GM12801 (cell line): ENCODE measurements around the gene PSMD7.

Source experiments
- CTCF ChIP-seq: IDR thresholded peaks from one replicate; pipeline ENCODE4 v1.5.1; 2011; ENCODE audit warnings: control low read depth; ENCODE audit not compliant: insufficient read length; ENCODE audit errors: extremely low read depth

The PSMD7 gene

GRCh38 chr16:74280448-74280847 is 16.2 kb upstream of the PSMD7 start:
- TF ChIP-seq CTCF = no peak

GRCh38 chr16:74281300-74281699 is 15.3 kb upstream of the PSMD7 start:
- no peak for TF ChIP-seq CTCF

GRCh38 chr16:74283716-74284115 is 12.9 kb upstream of the PSMD7 start:
- TF ChIP-seq CTCF = no peak

- no peak for TF ChIP-seq CTCF
These were observed 8.5 kb upstream of the PSMD7 start for GRCh38 chr16:74288065-74288464.

- TF ChIP-seq CTCF = no peak
These were observed 6.3 kb upstream of the PSMD7 start for GRCh38 chr16:74290356-74290755.

GRCh38 chr16:74291176-74291575 is 5.4 kb upstream of the PSMD7 start:
- no peak for TF ChIP-seq CTCF

- no peak for TF ChIP-seq CTCF
These were observed 4.9 kb upstream of the PSMD7 start for GRCh38 chr16:74291577-74292208.

- no peak for TF ChIP-seq CTCF
These were observed 546 bp upstream of the PSMD7 start for GRCh38 chr16:74296104-74296431.
